ENCODE results near the gene RBM15. TPM values are rescaled to one million over a fixed set of nuclear protein-coding genes. Genes with fewer than 3 reads are reported as not detected.

The RBM15 gene
- polyA plus RNA-seq, 1 of the 3 experiments (the other 2 are of a cell fraction), result 3.8 TPM

GRCh38 chr1:110302836-110303235, 36.3 kb upstream of the RBM15 start:
- ChIA-PET CTCF (interaction anchor here (9.2 to 32.6 kb wide), 2 partner anchors 10 to 94 kb away, joined by 80 to 1300 read pairs; partner anchors contain the start of gene KCNC4), POLR2A (no interaction called here)
- no peaks in the 10 kb centered on the region for H3K79me2 ChIP-seq (ENCODE audit: insufficient read depth)
- no peaks in the 10 kb centered on the region for H3K9me2 ChIP-seq
- no peaks in the 10 kb centered on the region for H3F3A ChIP-seq (replicated peaks; ENCODE audit: insufficient read depth)
- no peak overlapping the region for H3K4me2 ChIP-seq
- no peak overlapping the region for H3K9ac ChIP-seq
- no peaks in the 10 kb centered on the region for H3K36me3 ChIP-seq (replicated peaks in 1 of 2; ENCODE audit: control insufficient read depth in 1 of 2, insufficient read depth in 2 of 2, low read length in 1 of 2)
- H4K20me1 ChIP-seq (ENCODE audit: insufficient read depth), result no peaks in the 10 kb centered on the region
- no peaks in the 10 kb centered on the region for H3K9me3 ChIP-seq
- H3K4me1 ChIP-seq (ENCODE audit: control insufficient read depth in 1 of 2, insufficient read depth in 2 of 2, low read depth in 1 of 2, low read length in 1 of 2), result no peaks in the 10 kb centered on the region; a peak in 1 of 4 replicates
- 29% methylated on average over 3 of the region's 3 CpGs for WGBS (ENCODE audit: low lambda C conversion rate)
- no peak overlapping the region for H2AFZ ChIP-seq (ENCODE audit: low read depth)
- H3K27me3 ChIP-seq (ENCODE audit: insufficient read depth), result peaks cover 2% of the 10 kb centered on the region; the same call in 1 of the 2 replicates
- no peak overlapping the region for H3K27ac ChIP-seq (ENCODE audit: low read depth in 2 of 2, low read length in 1 of 2)
- no peak for DNase-seq
- no peak for TF ChIP-seq EP300 (IDR thresholded peaks at IDR 0.05; ENCODE audit: borderline replicate concordance in 1 of 2, low read depth in 1 of 2, low read length in 1 of 2)
- no peak for TF ChIP-seq SMC3 (IDR thresholded peaks at IDR 0.05; ENCODE audit: low read depth, low read length)
- TF ChIP-seq NFIC (IDR thresholded peaks at IDR 0.05; ENCODE audit: borderline replicate concordance), result no peak
- TF ChIP-seq TAF1 (IDR thresholded peaks at IDR 0.05; ENCODE audit: borderline replicate concordance, low read depth, low read length), result no peak
- no peak for TF ChIP-seq MXI1 (IDR thresholded peaks at IDR 0.05; ENCODE audit: low read depth, low read length)
- no peak for TF ChIP-seq MEF2A (IDR thresholded peaks at IDR 0.05; ENCODE audit: borderline replicate concordance, low read depth)
- TF ChIP-seq EZH2phosphoT487 (IDR thresholded peaks at IDR 0.05; ENCODE audit: borderline replicate concordance, low read depth), result no peak
- no peak for TF ChIP-seq ZBTB33 (IDR thresholded peaks at IDR 0.05; ENCODE audit: borderline replicate concordance, low read depth)
- no peak overlapping the region for H3K4me3 ChIP-seq (ENCODE audit: low read depth in 2 of 2, low read length in 1 of 2)

GRCh38 chr1:110305900-110306420, 33.2 kb upstream of the RBM15 start:
- Histone ChIP-seq H2AFZ (ENCODE audit: low read depth) (no peak overlapping the region), H3K27ac (ENCODE audit: low read depth in 2 of 2, low read length in 1 of 2) (no peak overlapping the region), H3K9me3 (no peaks in the 10 kb centered on the region), H3K9me2 (no peaks in the 10 kb centered on the region), H3K9ac (no peak overlapping the region), H3K4me2 (no peak overlapping the region), H3K36me3 (replicated peaks in 1 of 2; ENCODE audit: control insufficient read depth in 1 of 2, insufficient read depth in 2 of 2, low read length in 1 of 2) (no peaks in the 10 kb centered on the region), H3K27me3 (ENCODE audit: insufficient read depth) (no peaks in the 10 kb centered on the region; the same call in 1 of the 2 replicates), H4K20me1 (ENCODE audit: insufficient read depth) (no peaks in the 10 kb centered on the region), H3F3A (replicated peaks; ENCODE audit: insufficient read depth) (no peaks in the 10 kb centered on the region), H3K4me1 (ENCODE audit: control insufficient read depth in 1 of 2, insufficient read depth in 2 of 2, low read depth in 1 of 2, low read length in 1 of 2) (no peaks in the 10 kb centered on the region; a peak in 1 of 4 replicates), H3K79me2 (ENCODE audit: insufficient read depth) (no peaks in the 10 kb centered on the region), H3K4me3 (ENCODE audit: low read depth in 2 of 2, low read length in 1 of 2) (no peak overlapping the region)
- CTCF ChIA-PET, result interaction anchor here (0.9 to 32.6 kb wide), 5 partner anchors 7 to 190 kb away, joined by 3 to 1300 read pairs (median 6); partner anchors contain the start of gene KCNC4
- WGBS (ENCODE audit: low lambda C conversion rate), result 53% methylated on average over 2 of the region's 2 CpGs
- POLR2A ChIA-PET, result no interaction called here
- no peak for DNase-seq
- TF ChIP-seq RCOR1 (IDR thresholded peaks at IDR 0.05; ENCODE audit: low read length) (no peak), GABPA (IDR thresholded peaks at IDR 0.05; ENCODE audit: low read depth) (no peak), FOXM1 (IDR thresholded peaks at IDR 0.05; ENCODE audit: low read depth) (no peak), FOSL2 (IDR thresholded peaks at IDR 0.05; ENCODE audit: borderline replicate concordance, low read depth) (no peak), NFIC (IDR thresholded peaks at IDR 0.05; ENCODE audit: borderline replicate concordance) (no peak), EP300 (IDR thresholded peaks at IDR 0.05; ENCODE audit: borderline replicate concordance in 1 of 2, low read depth in 1 of 2, low read length in 1 of 2) (no peak), MAX (IDR thresholded peaks at IDR 0.05; ENCODE audit: low read depth) (no peak), NRF1 (IDR thresholded peaks at IDR 0.05; ENCODE audit: low read depth, low read length) (no peak), POLR2AphosphoS5 (IDR thresholded peaks at IDR 0.05; ENCODE audit: low read depth, low read length) (no peak), PBX3 (IDR thresholded peaks at IDR 0.05) (no peak), TCF12 (IDR thresholded peaks at IDR 0.05) (no peak), YY1 (IDR thresholded peaks at IDR 0.05; ENCODE audit: low read depth) (no peak), ELF1 (IDR thresholded peaks at IDR 0.05) (no peak), CTCF (IDR thresholded peaks at IDR 0.05) (no peak), RXRA (IDR thresholded peaks at IDR 0.05; ENCODE audit: borderline replicate concordance, low read depth) (no peak), IRF3 (IDR thresholded peaks at IDR 0.05; ENCODE audit: low read depth, low read length) (no peak), TEAD4 (IDR thresholded peaks at IDR 0.05; ENCODE audit: borderline replicate concordance, insufficient read depth) (no peak), MXI1 (IDR thresholded peaks at IDR 0.05; ENCODE audit: low read depth, low read length) (no peak)

Data from SK-N-SH (cell line).